ENCODE data around the gene HSH2D. TPM values are rescaled to one million over a fixed set of nuclear protein-coding genes. Genes with fewer than 3 reads are reported as not detected.

Gene HSH2D
- total and polyA plus RNA-seq, 10 of the 15 experiments (the other 5 are each of a cell fraction or from before 2014, with no cell fraction given): 22.0 to 145 (median 89.3) TPM

- no peak overlapping the region for H2AFZ ChIP-seq (ENCODE audit: control insufficient read depth, low read depth, low read length)
- RAD21 ChIA-PET (ENCODE audit: unreplicated experiment): interaction anchor here (0.6 to 4.5 kb wide), 11 partner anchors 14 to 551 kb away, joined by 3 to 27 read pairs (median 6); partner anchors contain the start of gene HSH2D
- ATAC-seq: no peak
- in situ Hi-C loops (cut with MboI) (loop anchor here (5.0 kb wide), 1 partner anchor 113 kb away; no protein-coding TSS in a partner anchor), intact Hi-C loops (cut with micrococcal nuclease; ENCODE audit: unreplicated experiment) (no loop called here)
- no peak overlapping the region for H3K27ac ChIP-seq (ENCODE audit: control insufficient read depth, insufficient read depth)
- SMC1A ChIA-PET (ENCODE audit: uncharacterized antibody, unreplicated experiment): interaction anchor here (0.8 to 7.4 kb wide), 14 partner anchors 11 to 551 kb away, joined by 3 to 49 read pairs (median 6); no protein-coding TSS in a partner anchor
- no peak for FAIRE-seq
- no peaks in the 10 kb centered on the region for H4K20me1 ChIP-seq (ENCODE audit: control insufficient read depth, insufficient read depth)
- H3K36me3 ChIP-seq (ENCODE audit: control insufficient read depth in 2 of 2, insufficient read depth in 2 of 2, low read length in 1 of 2): no peaks in the 10 kb centered on the region
- H3K9ac ChIP-seq (ENCODE audit: control insufficient read depth, insufficient read depth, low read length): no peak overlapping the region
- POLR2A ChIA-PET: interaction anchor here (0.5 to 2.0 kb wide), 7 partner anchors 33 to 143 kb away, joined by 3 to 11 read pairs (median 4); no protein-coding TSS in a partner anchor
- no peak for TF ChIP-seq FOS (IDR thresholded peaks at IDR 0.05; ENCODE audit: borderline replicate concordance, extremely low read depth, insufficient read length)
- TF ChIP-seq CUX1 (IDR thresholded peaks at IDR 0.05; ENCODE audit: insufficient replicate concordance, low read depth, low read length): no peak
- no peak for TF ChIP-seq TCF3 (IDR thresholded peaks at IDR 0.05; ENCODE audit: borderline replicate concordance, insufficient read depth, low read depth, low read length)
- no peak for TF ChIP-seq LARP7 (IDR thresholded peaks at IDR 0.05)
- no peak for TF ChIP-seq HDAC2 (IDR thresholded peaks at IDR 0.05)
- TF ChIP-seq NRF1 (conservative IDR thresholded peaks at IDR 0.05; ENCODE audit: low read depth, low read length): no peak
- no peak for TF ChIP-seq E4F1 (IDR thresholded peaks at IDR 0.05; ENCODE audit: borderline replicate concordance, partially characterized antibody)
- TF ChIP-seq FOXK2 (IDR thresholded peaks at IDR 0.05): no peak
- no peak for TF ChIP-seq ZNF384 (IDR thresholded peaks at IDR 0.05; ENCODE audit: borderline replicate concordance, low read depth, low read length)
- CTCF ChIA-PET: interaction anchor here (0.7 to 4.8 kb wide), 8 partner anchors 20 to 139 kb away, joined by 3 to 59 read pairs (median 7); partner anchors contain the start of gene HSH2D
- H3K79me2 ChIP-seq (ENCODE audit: control insufficient read depth, insufficient read depth, low read length): peaks cover 4% of the 10 kb centered on the region
- no peaks in the 10 kb centered on the region for H3K27me3 ChIP-seq (replicated peaks in 1 of 2; ENCODE audit: control insufficient read depth in 2 of 2, insufficient read depth in 2 of 2, low read length in 1 of 2)
- peaks cover 11% of the 10 kb centered on the region for H3K4me1 ChIP-seq (ENCODE audit: control insufficient read depth, insufficient read depth, low read length)
- H3K9me3 ChIP-seq (replicated peaks; ENCODE audit: control insufficient read depth, insufficient read depth, low read length): peaks cover 2% of the 10 kb centered on the region
- H3K4me2 ChIP-seq (ENCODE audit: control insufficient read depth, insufficient read depth): no peak overlapping the region
- H3K4me3 ChIP-seq: no peak overlapping the region
- 87% methylated on average over 4 of the region's 4 CpGs for WGBS (ENCODE audit: insufficient coverage, insufficient replicate concordance, low lambda C conversion rate, missing lambda C conversion rate)
- no TSS peak for BruUV-seq (replicated peaks)
- no peak for DNase-seq (ENCODE audit: low read depth, low spot score)
Observed at GRCh38 chr19:16180611-16181010, 37.1 kb downstream of the HSH2D start.
